Activated T-cell treated with anti-CD3 and anti-CD28 coated beads for 1 hour (primary cell): ENCODE results near the gene RRBP1.

ENCODE experiments used
- DNase-seq: peaks from one replicate; pipeline ENCODE4 v3.0.0-alpha.2; 2020; ENCODE audit warnings: low read depth

The RRBP1 gene

DNA sequence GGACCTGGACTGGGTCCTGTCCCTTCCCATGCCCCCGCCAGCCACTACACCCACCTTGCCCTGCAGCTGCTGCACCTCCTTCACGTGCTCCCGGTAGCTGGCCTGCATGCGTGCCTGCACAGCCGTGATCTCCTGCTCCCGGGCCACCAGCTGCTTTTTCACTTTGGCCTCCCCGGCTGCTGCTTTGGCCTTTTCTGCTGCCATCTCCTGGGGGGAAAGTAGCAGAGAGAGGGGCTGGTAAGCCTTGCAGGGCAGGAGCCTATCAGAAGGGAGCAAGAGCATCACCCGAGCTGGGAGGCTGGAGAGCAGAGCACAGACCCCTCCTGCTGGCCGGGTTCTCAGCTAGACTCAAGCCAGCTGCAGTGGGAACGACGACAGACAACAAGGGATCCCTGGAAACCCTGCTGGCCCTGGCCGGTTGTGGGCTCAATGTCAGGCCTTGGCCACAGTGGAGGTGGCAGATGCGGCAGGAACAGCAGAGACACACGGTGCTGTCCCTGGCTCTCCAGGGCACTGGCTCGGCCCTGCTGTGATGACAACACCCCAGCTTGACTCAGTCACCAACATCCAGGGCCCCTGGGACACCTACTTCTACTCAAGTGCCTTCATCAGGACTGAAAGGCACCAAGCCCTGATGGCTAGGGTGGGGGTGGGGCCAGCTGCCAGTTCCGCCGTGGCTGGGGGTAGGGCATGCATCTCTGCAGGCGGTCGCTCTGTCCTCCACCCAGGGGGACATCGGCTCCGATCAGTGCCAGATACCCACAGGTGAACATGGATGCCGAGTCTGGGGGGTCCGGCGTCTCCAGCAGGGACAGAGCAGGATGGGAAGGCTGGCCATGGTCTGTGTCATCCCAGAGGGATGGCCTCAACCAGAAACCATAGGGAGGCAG is 45.3 kb downstream of the RRBP1 start:
- DNase-seq: no peak

DNA sequence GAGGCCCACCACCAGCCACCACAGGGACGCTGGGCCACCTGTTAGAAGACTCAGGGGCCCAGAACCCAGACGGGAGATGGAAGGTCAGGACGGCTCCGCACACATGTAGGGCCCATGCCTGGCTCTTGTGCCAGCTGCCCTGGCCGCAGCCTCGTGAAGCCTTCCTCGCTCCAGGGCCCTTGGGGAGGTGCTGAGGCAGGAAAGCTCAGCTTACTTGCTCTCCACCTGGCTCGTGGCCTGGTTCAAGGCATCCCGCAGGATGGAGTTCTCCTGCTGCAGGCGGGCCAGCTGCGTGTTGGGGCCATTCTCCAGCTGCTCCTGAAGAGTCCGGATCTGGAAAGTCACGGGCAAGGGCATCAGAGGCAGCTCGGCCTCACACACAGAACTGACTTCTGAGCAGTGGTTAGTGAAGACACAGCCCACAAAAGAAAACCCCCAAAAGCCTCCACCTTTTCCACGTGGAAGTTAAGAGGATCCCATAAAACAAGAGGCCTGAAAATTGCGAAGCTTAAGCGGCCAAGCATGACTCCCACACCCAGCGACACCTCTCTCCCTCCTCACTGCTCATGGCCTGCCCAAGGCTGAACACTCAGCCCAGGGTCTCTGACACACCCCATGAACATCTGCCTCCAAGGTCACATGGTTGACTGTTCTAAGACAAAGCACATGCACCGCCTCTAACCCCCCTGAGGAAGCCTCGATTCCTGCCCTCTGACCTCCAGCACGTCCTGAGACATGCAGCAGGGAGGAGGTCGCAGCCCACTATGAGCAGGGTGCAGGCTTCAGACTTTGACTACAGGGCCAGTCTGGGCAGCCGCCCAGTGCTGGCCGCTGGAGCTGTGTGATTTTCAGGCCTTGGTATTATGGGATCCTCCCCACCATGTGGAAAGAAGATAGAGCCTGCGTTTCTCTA is 46.5 kb downstream of the RRBP1 start:
- DNase-seq: no peak

GRCh38 chr20:17634661-17635331 is 47.2 kb downstream of the RRBP1 start:
- no peak for DNase-seq

DNA sequence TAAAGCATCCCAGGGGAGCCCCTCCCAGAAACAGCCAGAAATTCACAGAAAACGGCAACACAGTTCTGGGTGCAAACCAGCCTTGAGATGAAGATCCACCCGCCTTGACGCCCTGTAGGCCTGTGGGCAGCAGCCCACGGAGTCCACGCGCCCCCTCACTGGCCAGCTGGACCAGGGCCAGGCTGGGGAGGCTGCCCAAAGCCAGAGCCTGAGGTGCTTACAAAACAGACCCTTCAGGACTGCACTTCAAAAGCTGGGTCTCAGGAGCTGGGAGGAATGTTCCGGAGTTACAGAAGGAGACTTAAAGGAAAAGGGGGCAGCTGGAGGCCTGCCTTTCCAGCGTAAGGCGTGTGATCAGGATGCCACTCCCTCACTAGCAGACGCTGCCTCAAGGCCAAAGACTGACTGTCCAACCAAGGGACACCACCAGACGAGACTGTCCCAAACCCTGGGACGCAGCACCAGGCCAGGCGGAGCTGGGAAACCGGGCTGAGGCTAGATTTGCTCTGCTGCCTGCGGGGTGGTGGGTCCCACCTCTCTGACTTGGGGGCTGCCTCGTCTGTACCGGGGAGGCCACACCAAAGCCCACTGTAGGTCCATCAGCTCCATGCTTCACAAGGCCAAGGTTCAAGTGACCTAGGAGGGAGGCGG is 48.1 kb downstream of the RRBP1 start:
- DNase-seq: no peak

DNA sequence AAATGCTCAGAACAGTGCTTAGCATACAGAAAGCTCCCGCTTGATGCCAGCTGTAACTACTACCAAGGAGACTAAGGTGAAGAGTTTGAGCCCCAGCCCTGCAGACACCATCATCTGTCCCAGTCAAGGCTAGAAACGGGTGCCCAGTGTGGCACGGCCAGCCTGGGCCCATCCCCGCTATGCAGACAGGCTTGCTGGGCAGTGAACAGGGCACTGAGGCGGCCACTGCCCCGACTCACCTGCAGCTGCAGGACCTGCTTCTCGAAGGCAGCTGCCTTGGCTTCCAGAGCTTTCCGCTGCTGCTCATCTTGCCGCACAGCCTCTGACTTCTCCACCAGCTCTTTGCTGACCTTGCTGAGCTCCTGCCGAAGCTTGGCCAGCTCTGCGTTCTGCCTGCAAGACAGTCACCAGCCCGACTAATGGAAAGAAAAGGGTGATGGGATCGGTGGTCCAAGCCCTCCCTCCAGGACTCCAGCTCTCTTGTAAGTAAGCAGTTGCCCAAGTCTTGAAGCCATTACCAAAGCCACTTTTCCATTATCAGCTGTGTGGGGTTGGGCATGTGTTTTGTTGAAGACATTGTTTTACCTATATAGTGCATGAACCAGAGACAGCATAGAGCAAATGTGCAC is 48.7 kb downstream of the RRBP1 start:
- DNase-seq: no peak

DNA sequence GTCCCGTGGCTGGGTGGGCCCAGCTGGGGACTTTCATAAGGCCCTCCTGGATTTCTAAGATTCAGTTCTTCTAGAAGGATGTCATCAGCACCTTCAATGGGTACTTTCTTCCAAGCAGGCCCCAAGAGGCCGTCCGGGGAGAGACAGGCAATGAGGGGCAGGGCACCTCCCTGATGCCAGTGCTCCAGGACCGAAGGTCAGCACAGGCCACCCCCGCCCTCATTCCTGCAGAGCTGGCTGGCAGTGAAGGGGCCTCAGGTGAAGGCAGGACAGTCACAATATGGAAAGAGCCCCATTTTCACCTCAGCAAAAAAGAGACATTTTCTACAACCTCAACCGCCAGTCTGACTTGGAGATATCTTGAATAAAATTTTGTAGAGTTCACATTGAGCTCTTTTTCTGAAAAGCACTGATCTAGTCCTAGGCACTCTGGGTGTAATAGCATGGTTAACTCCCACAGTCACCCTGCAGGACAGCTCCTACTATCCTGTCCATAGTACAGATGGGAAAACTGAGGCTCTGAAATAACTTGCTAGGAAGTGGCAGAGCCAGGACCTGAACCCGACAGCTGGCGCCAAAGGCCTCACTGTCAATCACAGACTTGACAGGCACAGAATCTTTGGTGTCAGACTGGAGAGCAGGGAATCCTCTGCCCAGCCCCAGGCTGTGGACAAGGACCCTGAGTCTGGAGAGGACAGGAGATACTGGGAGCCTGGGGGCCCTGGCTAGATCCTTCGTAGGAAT is 50.3 kb downstream of the RRBP1 start:
- DNase-seq: no peak

GRCh38 chr20:17630806-17631195 is 51.2 kb downstream of the RRBP1 start:
- no peak for DNase-seq

- DNase-seq: no peak
Measured at GRCh38 chr20:17630151-17630805, 51.8 kb downstream of the RRBP1 start.

DNA sequence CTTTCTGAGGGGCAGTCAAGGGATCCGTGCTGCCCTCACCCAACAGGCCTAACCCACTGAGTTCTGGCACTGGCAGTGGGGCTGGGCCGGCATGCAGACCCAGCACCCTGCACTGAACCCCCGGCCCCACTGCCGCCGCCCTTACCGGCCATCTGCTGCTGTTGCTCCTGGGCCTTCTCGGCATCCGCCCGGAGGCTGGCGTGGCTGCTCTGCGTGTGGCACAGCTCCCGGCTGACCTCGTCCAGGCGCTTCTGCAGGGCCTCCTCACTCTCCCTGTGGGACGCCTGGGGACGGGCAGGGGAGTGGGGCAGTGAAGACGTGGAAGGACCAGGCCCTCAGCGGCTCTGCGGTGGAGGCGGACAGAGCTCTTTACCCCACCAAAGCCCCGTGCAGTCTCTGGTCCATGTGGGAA is 52.4 kb downstream of the RRBP1 start:
- no peak for DNase-seq

DNA sequence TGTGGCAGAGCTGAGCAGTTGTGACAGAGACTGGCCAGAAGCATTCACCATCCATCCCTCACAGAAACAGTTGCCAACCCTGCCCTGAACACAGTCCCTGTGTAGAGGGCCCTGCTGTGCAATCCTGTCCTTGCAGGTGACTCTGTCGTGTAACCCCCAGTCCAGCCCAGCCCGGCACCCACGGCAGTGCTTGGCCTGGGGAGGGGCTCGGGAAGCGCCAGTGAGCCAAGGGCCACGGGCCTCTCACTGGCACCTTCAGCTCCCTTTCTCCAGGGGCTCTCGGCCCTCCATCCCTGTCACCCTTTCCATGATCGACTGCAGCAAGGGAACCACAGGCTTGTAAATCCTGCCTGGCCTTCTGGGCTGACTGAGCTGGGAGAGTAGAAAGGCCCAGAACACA is 53.0 kb downstream of the RRBP1 start:
- no peak for DNase-seq

DNA sequence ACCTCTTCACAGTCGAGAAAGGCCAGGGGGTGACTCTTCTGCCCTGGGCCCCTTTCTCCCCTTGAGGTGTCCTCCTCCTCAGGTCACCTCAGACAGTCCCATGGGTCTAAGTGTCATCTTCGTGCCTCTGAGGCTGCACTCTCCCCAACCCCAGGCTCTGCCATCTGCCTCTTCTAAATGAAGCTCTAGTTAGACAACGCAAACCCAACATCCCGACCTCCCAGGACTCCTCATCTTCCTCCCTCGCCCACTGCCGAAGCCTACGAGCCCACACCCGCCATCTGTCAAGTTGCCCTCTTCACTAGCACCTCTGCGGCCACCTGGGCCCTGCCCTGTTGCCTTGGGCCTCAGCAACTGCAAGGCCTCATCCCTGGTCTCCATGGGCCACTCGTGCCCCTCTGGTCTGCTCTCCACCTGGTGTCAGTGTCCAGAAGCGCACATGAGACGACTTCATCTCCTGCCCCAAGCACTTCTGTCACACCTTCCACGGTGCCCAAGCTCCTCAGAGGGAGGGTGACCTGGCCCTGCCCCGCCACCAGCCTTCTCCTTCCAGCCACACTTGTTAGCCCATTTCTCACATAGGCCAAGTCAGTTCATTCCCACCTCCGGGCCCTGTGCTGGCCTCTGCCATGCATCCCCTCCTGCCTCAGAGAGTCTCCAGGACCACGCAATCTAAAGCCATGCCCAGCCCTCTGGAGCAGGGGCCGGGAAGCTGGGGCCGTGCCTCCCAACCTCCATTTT is 53.8 kb downstream of the RRBP1 start:
- DNase-seq: no peak

GRCh38 chr20:17627101-17627955 is 54.7 kb downstream of the RRBP1 start:
- DNase-seq: no peak

DNA sequence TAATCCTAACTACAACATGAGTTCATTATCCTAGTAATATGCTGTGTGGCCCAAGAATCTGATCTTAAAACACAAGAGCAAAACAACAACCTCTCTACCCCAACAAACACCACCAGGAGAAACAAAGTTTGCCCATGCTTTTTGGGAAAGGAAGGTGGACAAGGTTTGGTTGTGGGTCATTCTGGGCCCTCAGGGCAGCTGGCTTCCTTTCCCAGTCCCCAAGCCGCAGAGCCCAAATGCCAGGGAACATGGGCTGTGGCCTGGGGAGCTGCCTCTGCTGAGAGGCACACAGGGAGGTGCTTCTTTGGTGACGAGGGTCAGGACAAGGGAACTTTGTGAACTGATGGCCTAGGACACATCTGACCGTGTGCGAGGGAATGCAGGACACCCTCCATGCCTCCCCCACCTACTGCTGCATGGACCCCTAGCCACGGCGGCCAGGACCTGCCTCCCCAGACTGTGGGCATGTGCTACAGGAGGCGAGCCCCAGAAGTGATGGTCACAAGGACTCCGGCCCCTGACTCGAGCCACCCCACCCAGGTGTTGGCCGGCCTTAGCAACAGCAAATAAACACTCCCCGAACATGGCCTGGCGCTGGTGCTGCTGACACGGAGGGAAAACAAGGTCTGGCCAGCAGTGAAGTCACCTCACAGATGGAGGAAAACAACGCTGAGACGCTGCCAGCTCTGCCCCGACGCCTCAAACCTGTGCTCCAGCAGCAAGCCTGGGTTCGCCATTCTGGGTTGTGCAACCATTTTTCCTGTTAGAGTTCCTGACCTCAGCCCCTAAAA is 55.6 kb downstream of the RRBP1 start:
- DNase-seq: no peak

- DNase-seq: no peak
Measured at GRCh38 chr20:17625246-17626051, 56.6 kb downstream of the RRBP1 start.

- no peak for DNase-seq
Measured at GRCh38 chr20:17624551-17625245, 57.3 kb downstream of the RRBP1 start.

- no peak for DNase-seq
Measured at GRCh38 chr20:17624070-17624469, 58.0 kb downstream of the RRBP1 start.
